Neutrophil (primary cell): ENCODE measurements around the gene RNASE7.

Source experiments
- H3K27ac ChIP-seq: fragments of 200-600 bp; sonication (generic); 2 replicates; pipeline ENCODE4 v1.5.1; 2016; ENCODE audit warnings: mild to moderate bottlenecking, moderate library complexity
- H3K27me3 ChIP-seq: fragments of 200-600 bp; sonication (generic); 2 replicates; pipeline ENCODE4 v1.6.0; 2016; ENCODE audit warnings: mild to moderate bottlenecking
- H3K36me3 ChIP-seq: fragments of 200-600 bp; sonication (generic); 2 replicates; pipeline ENCODE4 v1.5.1; 2017
- H3K4me1 ChIP-seq, 2 experiments: fragments of 200-600 bp in 1 of 2; sonication (generic) in 1 of 2; 1 replicate in 1 of 2; 2 replicates in 1 of 2; pipeline versions ENCODE4 v1.5.1 to v1.6.1; 2013 to 2016; ENCODE audit warnings: low read depth in 1 of 2, low read length in 1 of 2, mild to moderate bottlenecking in 1 of 2, moderate library complexity in 1 of 2; ENCODE audit not compliant: control insufficient read depth in 1 of 2, insufficient read depth in 1 of 2
- H3K4me3 ChIP-seq, 2 experiments: fragments of 200-600 bp in 1 of 2; sonication (generic) in 1 of 2; 1 replicate in 1 of 2; 2 replicates in 1 of 2; pipeline ENCODE4 v1.5.1; 2013 to 2016; ENCODE audit warnings: low read depth in 1 of 2, low read length in 1 of 2, mild to moderate bottlenecking in 1 of 2, moderate library complexity in 1 of 2
- H3K9me3 ChIP-seq: fragments of 200-600 bp; sonication (generic); 2 replicates; pipeline ENCODE4 v1.5.1; 2016
- CTCF ChIP-seq: fragments of 200-600 bp; sonication (generic); IDR thresholded peaks from 2 replicates; pipeline ENCODE4 v1.5.1; 2016; ENCODE audit warnings: antibody characterized with exemption

RNASE7 gene

GRCh38 chr14:21018781-21019180, 23.4 kb upstream of the RNASE7 start:
- Histone ChIP-seq H3K4me3 (no peak overlapping the region), H3K36me3 (no peaks in the 10 kb centered on the region), H3K27ac (no peak overlapping the region), H3K27me3 (peaks cover 38% of the 10 kb centered on the region), H3K9me3 (no peaks in the 10 kb centered on the region), H3K4me1 (peaks cover 0 to 5% of the 10 kb centered on the region in 2 experiments)
- TF ChIP-seq CTCF: no peak

DNA sequence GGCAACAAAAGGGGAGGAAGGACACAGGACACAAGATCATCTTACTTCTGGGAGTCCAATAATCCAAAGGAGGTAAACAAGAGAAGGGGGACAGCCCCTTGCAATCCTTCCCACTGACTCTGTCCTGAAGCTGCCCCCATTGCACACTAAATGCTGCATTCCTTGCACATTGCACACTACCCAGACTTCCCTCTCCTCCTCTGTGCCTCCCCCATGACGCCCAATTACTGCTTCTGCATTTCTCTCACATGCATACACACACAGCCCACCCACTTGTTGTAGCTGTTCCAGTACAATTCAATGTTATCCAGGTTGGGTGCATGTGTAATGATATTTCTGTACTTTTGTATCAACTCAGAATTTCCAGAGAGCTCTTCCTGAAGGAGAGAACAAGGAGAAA, 22.8 kb upstream of the RNASE7 start:
- Histone ChIP-seq H3K27ac (no peak overlapping the region), H3K36me3 (no peaks in the 10 kb centered on the region), H3K9me3 (no peaks in the 10 kb centered on the region), H3K4me1 (peaks cover 3 to 8% of the 10 kb centered on the region in 2 experiments), H3K4me3 (no peak overlapping the region), H3K27me3 (peaks cover 44% of the 10 kb centered on the region)
- no peak for TF ChIP-seq CTCF

DNA sequence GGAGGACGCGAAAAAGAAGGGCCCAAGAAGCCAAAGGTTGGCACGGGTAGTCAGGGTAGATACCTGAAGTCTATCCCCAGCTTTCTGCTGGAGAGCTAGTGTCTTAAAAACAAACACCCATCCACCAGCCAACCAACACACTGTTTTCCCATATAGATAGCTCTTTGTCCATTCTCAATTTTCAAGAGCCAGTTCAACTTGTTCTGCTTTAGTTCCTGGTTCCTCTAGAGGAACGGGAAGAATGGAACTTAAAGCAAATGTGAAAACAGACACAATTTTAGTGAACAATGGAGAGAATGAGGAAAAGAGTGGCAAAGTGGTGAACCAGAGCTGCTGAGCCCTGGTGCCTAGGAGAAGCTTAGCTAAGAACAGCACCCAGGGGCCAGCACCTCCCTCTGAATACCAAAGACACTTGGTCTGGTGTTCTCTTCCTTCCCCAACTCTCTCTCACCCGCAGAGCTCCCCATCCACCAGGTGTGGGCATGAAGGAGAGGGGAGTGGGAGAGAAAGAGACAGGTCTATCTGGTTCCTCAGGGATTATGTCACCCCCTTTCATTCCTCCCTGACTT, 21.1 kb upstream of the RNASE7 start:
- H3K4me1 ChIP-seq: peaks cover 7 to 16% of the 10 kb centered on the region in 2 experiments
- no peaks in the 10 kb centered on the region for H3K36me3 ChIP-seq
- no peaks in the 10 kb centered on the region for H3K9me3 ChIP-seq
- H3K27ac ChIP-seq: no peak overlapping the region
- no peak overlapping the region for H3K4me3 ChIP-seq
- peaks cover 61% of the 10 kb centered on the region for H3K27me3 ChIP-seq
- no peak for TF ChIP-seq CTCF

- Histone ChIP-seq H3K4me3 (no peak overlapping the region), H3K27me3 (peaks cover 77% of the 10 kb centered on the region), H3K9me3 (no peaks in the 10 kb centered on the region), H3K27ac (no peak overlapping the region), H3K4me1 (peaks cover 7 to 16% of the 10 kb centered on the region in 2 experiments), H3K36me3 (no peaks in the 10 kb centered on the region)
- no peak for TF ChIP-seq CTCF
Observed at GRCh38 chr14:21022686-21023085, 19.5 kb upstream of the RNASE7 start.

- no peak for TF ChIP-seq CTCF
- Histone ChIP-seq H3K4me1 (peaks cover 7 to 16% of the 10 kb centered on the region in 2 experiments), H3K36me3 (no peaks in the 10 kb centered on the region), H3K4me3 (no peak overlapping the region), H3K9me3 (no peaks in the 10 kb centered on the region), H3K27ac (no peak overlapping the region), H3K27me3 (peaks cover 79% of the 10 kb centered on the region)
Observed at GRCh38 chr14:21023174-21023573, 19.0 kb upstream of the RNASE7 start.
